IPS-18a (cell line): ENCODE results near the gene TPP2.

Experiments used
- H3K27ac ChIP-seq: one replicate; pipeline ENCODE4 v1.5.1; 2013; ENCODE audit warnings: low read length
- H3K27me3 ChIP-seq: one replicate; pipeline ENCODE4 v1.6.1; 2013; ENCODE audit warnings: mild to moderate bottlenecking, low read length; ENCODE audit not compliant: control insufficient read depth, insufficient read depth
- H3K36me3 ChIP-seq: one replicate; pipeline ENCODE4 v1.6.1; 2013; ENCODE audit warnings: low read depth, low read length; ENCODE audit not compliant: control insufficient read depth
- H3K4me1 ChIP-seq: one replicate; pipeline ENCODE4 v1.6.1; 2013; ENCODE audit warnings: low read depth, low read length; ENCODE audit not compliant: control insufficient read depth
- H3K4me3 ChIP-seq: one replicate; pipeline ENCODE4 v1.5.1; 2013; ENCODE audit warnings: low read length
- H3K9ac ChIP-seq: one replicate; pipeline ENCODE4 v1.6.1; 2013; ENCODE audit warnings: mild to moderate bottlenecking, low read length, moderate library complexity
- H3K9me3 ChIP-seq: one replicate; pipeline ENCODE4 v1.6.1; 2013; ENCODE audit warnings: low read depth, low read length; ENCODE audit not compliant: control insufficient read depth

TPP2 gene

DNA sequence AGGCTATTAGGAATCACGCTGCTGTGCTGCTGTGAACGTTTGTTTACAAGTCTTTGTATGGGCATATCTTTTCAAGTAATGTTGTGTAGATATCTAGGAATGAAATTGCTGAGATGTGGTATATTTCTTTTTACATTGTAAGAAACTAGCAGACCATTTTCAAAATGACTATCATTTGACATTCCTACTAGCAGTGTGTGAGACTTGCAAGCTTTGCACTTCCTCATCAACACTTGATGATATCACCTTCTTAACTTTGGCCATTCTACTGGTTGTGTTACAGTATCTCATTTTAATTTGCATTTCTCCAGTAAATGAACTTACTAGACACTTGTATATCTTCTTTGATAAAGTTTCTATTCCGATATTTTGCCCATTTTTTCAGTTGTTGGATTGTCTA, 85.9 kb downstream of the TPP2 start:
- H3K4me1 ChIP-seq, result peaks cover 3% of the 10 kb centered on the region
- no peak overlapping the region for H3K9ac ChIP-seq
- H3K36me3 ChIP-seq, result peaks cover 20% of the 10 kb centered on the region
- H3K4me3 ChIP-seq, result no peak overlapping the region
- H3K27ac ChIP-seq, result no peak overlapping the region
- H3K9me3 ChIP-seq, result no peaks in the 10 kb centered on the region
- H3K27me3 ChIP-seq, result no peaks in the 10 kb centered on the region

DNA sequence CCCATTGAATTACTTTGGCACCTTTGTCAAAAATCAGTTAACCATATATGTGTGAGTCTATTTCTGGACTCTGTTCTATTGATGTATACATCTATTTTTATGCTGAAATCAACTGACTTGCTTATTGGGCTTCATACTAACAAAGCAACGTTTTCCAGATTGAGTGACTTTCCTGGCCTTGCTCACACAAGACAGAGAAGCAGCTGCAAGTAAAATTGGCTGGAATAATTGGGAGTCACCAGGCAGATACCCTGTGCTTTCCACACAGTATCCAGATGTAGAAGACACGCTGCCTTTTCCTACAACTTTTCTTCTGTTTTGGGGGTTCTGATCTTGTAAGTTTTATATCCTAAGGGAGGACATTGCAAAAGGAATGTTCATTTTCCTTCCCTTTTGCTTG, 86.9 kb downstream of the TPP2 start:
- no peak overlapping the region for H3K4me3 ChIP-seq
- H3K9me3 ChIP-seq, result no peaks in the 10 kb centered on the region
- H3K9ac ChIP-seq, result no peak overlapping the region
- peaks cover 12% of the 10 kb centered on the region for H3K4me1 ChIP-seq
- H3K27me3 ChIP-seq, result no peaks in the 10 kb centered on the region
- H3K27ac ChIP-seq, result no peak overlapping the region
- peaks cover 13% of the 10 kb centered on the region for H3K36me3 ChIP-seq

- Histone ChIP-seq H3K4me3 (no peak overlapping the region), H3K9ac (no peak overlapping the region), H3K4me1 (peaks cover 13% of the 10 kb centered on the region), H3K36me3 (no peaks in the 10 kb centered on the region), H3K27me3 (no peaks in the 10 kb centered on the region), H3K27ac (no peak overlapping the region), H3K9me3 (no peaks in the 10 kb centered on the region)
Measured at GRCh38 chr13:102686024-102686423, 89.2 kb downstream of the TPP2 start.

DNA sequence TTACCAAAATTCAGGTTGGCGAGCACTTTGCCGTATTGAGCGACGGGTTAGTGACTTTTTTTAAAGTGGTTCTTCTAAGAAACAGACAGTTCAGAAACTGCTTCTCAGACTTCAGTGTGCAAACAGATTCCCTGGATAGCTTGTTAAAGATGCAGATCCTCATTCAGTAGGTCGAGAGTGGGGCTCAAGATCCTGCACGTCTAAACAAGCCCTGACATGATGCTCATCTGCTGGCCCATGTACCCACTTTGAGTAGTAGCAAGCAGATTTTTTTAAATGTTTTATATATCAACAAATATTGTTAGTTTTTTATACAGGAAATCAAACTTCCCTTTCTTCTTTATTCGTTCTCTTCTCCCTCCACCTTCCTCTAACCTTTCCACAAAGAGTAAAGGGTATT, 90.7 kb downstream of the TPP2 start:
- no peaks in the 10 kb centered on the region for H3K27me3 ChIP-seq
- no peak overlapping the region for H3K27ac ChIP-seq
- no peaks in the 10 kb centered on the region for H3K9me3 ChIP-seq
- H3K9ac ChIP-seq, result no peak overlapping the region
- H3K4me1 ChIP-seq, result peaks cover 23% of the 10 kb centered on the region
- no peak overlapping the region for H3K4me3 ChIP-seq
- H3K36me3 ChIP-seq, result no peaks in the 10 kb centered on the region

GRCh38 chr13:102688306-102688973, 91.7 kb downstream of the TPP2 start:
- Histone ChIP-seq H3K27me3 (no peaks in the 10 kb centered on the region), H3K4me1 (peaks cover 26% of the 10 kb centered on the region), H3K27ac (no peak overlapping the region), H3K36me3 (no peaks in the 10 kb centered on the region), H3K4me3 (no peak overlapping the region), H3K9ac (no peak overlapping the region), H3K9me3 (no peaks in the 10 kb centered on the region)

GRCh38 chr13:102690883-102691282, 94.1 kb downstream of the TPP2 start:
- H3K9me3 ChIP-seq, result no peaks in the 10 kb centered on the region
- H3K36me3 ChIP-seq, result no peaks in the 10 kb centered on the region
- H3K27me3 ChIP-seq, result no peaks in the 10 kb centered on the region
- no peak overlapping the region for H3K4me3 ChIP-seq
- peaks cover 26% of the 10 kb centered on the region for H3K4me1 ChIP-seq
- no peak overlapping the region for H3K27ac ChIP-seq
- no peak overlapping the region for H3K9ac ChIP-seq

DNA sequence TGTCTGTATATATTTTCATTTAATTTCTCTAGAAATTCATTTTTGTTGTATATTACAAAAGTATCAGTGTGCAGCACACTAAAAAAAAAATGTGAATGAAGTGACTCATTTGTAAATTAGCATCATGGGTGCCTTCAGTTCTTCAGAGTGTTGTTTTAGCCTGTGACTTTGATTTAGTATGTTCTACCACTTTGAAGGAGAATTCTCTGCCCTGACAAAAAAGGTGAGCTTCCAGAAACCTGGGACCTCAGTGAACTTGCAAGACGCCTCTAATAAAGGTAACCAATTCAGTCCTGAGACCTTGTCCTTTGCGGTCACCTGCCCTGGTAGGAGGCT, 95.7 kb downstream of the TPP2 start:
- Histone ChIP-seq H3K27me3 (no peaks in the 10 kb centered on the region), H3K36me3 (no peaks in the 10 kb centered on the region), H3K27ac (no peak overlapping the region)

GRCh38 chr13:102693250-102693649, 96.5 kb downstream of the TPP2 start:
- H3K9ac ChIP-seq, result no peak overlapping the region
- no peak overlapping the region for H3K4me3 ChIP-seq
- H3K36me3 ChIP-seq, result no peaks in the 10 kb centered on the region
- H3K27me3 ChIP-seq, result no peaks in the 10 kb centered on the region
- H3K27ac ChIP-seq, result no peak overlapping the region
- H3K4me1 ChIP-seq, result peaks cover 18% of the 10 kb centered on the region
- no peaks in the 10 kb centered on the region for H3K9me3 ChIP-seq

More for the DNA sequence above, 95.7 kb downstream of the TPP2 start:
- H3K4me3 ChIP-seq, result no peak overlapping the region
- no peak overlapping the region for H3K9ac ChIP-seq
- H3K9me3 ChIP-seq, result no peaks in the 10 kb centered on the region
- H3K4me1 ChIP-seq, result peaks cover 26% of the 10 kb centered on the region

GRCh38 chr13:102693776-102694175, 97.0 kb downstream of the TPP2 start:
- Histone ChIP-seq H3K4me3 (no peak overlapping the region), H3K27ac (no peak overlapping the region), H3K36me3 (no peaks in the 10 kb centered on the region), H3K27me3 (no peaks in the 10 kb centered on the region), H3K9ac (no peak overlapping the region), H3K4me1 (peaks cover 13% of the 10 kb centered on the region), H3K9me3 (no peaks in the 10 kb centered on the region)

DNA sequence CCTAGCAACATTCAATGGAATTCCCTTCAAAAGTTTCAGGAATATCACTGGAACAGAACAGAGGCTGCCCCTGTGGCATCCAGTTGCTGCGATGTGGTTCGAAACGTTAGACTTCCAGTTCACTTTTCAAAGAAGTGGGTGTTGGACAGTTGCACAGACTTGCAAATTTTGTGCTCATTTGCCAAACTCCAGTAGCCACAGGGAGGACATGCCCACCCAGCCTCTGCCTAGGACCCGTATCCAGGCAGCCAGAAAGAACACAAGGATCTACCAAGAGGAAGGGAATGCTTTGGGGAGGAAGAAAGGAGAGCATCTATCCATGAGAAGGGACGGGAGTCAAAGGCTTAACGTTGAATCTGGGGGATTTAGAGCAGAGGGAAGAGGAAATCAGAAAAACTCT, 98.2 kb downstream of the TPP2 start, which contains the start of gene METTL21C:
METTL21C (minus strand) TSS at position 108 of the 400 bp plus-strand sequence. CDS start 546 bp downstream, outside the sequence.
- peaks cover 12% of the 10 kb centered on the region for H3K4me1 ChIP-seq
- no peak within 1 kb of the TSS for H3K27ac ChIP-seq

DNA sequence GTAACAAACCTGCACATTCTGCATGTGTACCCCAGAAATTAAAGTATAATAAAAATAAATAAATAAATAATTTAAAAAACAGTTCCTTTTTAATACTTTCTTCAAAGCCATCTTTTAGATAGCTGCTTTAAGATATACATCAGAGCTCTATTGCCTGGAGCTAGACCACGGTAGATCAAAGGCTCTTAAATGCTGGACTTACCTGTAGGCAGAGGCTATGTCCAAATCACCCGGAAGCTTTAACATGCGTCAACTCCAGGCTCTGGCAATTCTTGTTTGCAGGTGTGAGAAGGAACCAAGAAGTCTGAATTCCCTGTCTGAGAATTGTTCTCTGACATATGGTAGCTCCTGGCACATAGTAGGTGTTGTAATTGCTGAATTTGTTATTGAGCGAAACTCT, 99.7 kb downstream of the TPP2 start:
- peaks cover 12% of the 10 kb centered on the region for H3K4me1 ChIP-seq
- no peak overlapping the region for H3K9ac ChIP-seq
- H3K27ac ChIP-seq, result no peak overlapping the region
- no peak overlapping the region for H3K4me3 ChIP-seq
- no peaks in the 10 kb centered on the region for H3K27me3 ChIP-seq
- no peaks in the 10 kb centered on the region for H3K9me3 ChIP-seq
- H3K36me3 ChIP-seq, result no peaks in the 10 kb centered on the region

More for the DNA sequence above, 98.2 kb downstream of the TPP2 start, which contains the start of gene METTL21C:
- H3K9ac ChIP-seq, result no peak within 1 kb of the TSS
- H3K4me3 ChIP-seq, result no peak within 1 kb of the TSS
- no peaks in the 10 kb centered on the region for H3K9me3 ChIP-seq
- H3K36me3 ChIP-seq, result no peaks in the 10 kb centered on the region
- H3K27me3 ChIP-seq, result no peaks in the 10 kb centered on the region

- H3K4me1 ChIP-seq, result peaks cover 5% of the 10 kb centered on the region
- no peaks in the 10 kb centered on the region for H3K9me3 ChIP-seq
- no peaks in the 10 kb centered on the region for H3K27me3 ChIP-seq
- no peak overlapping the region for H3K9ac ChIP-seq
- no peaks in the 10 kb centered on the region for H3K36me3 ChIP-seq
- no peak overlapping the region for H3K4me3 ChIP-seq
- no peak overlapping the region for H3K27ac ChIP-seq
Measured at GRCh38 chr13:102697264-102697663, 100.5 kb downstream of the TPP2 start.
